Stimulated activated memory B cell treated with anti-CD40 and anti-IgM and Interleukin-4, amounts not matched to agents 10 μg/mL and 1 μg/mL and 100 μg/mL, for 72 hours (primary cell): ENCODE results near the gene ALDH1L2.

Experiments used
- ATAC-seq: fragments of 150-1000 bp; cut with Tn5 transposase; 2 replicates; pipeline ENCODE4 v1.10.0; 2021
- H3K27ac Mint-ChIP-seq: one replicate; pipeline ENCODE4 v1.8.0; 2022; ENCODE audit warnings: mild to moderate bottlenecking, mixed read lengths
- H3K27me3 Mint-ChIP-seq: one replicate; pipeline ENCODE4 v1.8.0; 2022; ENCODE audit warnings: mixed read lengths
- H3K36me3 Mint-ChIP-seq: one replicate; pipeline ENCODE4 v1.8.0; 2022; ENCODE audit warnings: mixed read lengths
- H3K4me1 Mint-ChIP-seq: one replicate; pipeline ENCODE4 v1.8.0; 2022; ENCODE audit warnings: mixed read lengths
- H3K4me3 Mint-ChIP-seq: one replicate; pipeline ENCODE4 v1.8.0; 2022; ENCODE audit warnings: mild to moderate bottlenecking, moderate library complexity, mixed read lengths
- H3K9me3 Mint-ChIP-seq: one replicate; pipeline ENCODE4 v1.8.0; 2022; ENCODE audit warnings: mixed read lengths

The ALDH1L2 gene

GRCh38 chr12:105067511-105068031, 16.7 kb downstream of the ALDH1L2 start:
- H3K4me1 Mint-ChIP-seq, result peaks cover 4% of the 10 kb centered on the region
- peaks cover 12% of the 10 kb centered on the region for H3K27me3 Mint-ChIP-seq
- no peak overlapping the region for H3K27ac Mint-ChIP-seq
- H3K9me3 Mint-ChIP-seq, result no peaks in the 10 kb centered on the region
- no peak overlapping the region for H3K4me3 Mint-ChIP-seq
- ATAC-seq, result no peak
- H3K36me3 Mint-ChIP-seq, result no peaks in the 10 kb centered on the region

GRCh38 chr12:105064564-105065178, 19.6 kb downstream of the ALDH1L2 start:
- no peak overlapping the region for H3K27ac Mint-ChIP-seq
- H3K27me3 Mint-ChIP-seq, result peaks cover 12% of the 10 kb centered on the region
- H3K4me1 Mint-ChIP-seq, result no peaks in the 10 kb centered on the region
- H3K9me3 Mint-ChIP-seq, result no peaks in the 10 kb centered on the region
- H3K4me3 Mint-ChIP-seq, result no peak overlapping the region
- ATAC-seq, result no peak
- no peaks in the 10 kb centered on the region for H3K36me3 Mint-ChIP-seq

- H3K4me3 Mint-ChIP-seq, result no peak overlapping the region
- H3K36me3 Mint-ChIP-seq, result peaks cover 5% of the 10 kb centered on the region
- no peak for ATAC-seq
- no peak overlapping the region for H3K27ac Mint-ChIP-seq
- H3K4me1 Mint-ChIP-seq, result no peaks in the 10 kb centered on the region
- peaks cover 2% of the 10 kb centered on the region for H3K27me3 Mint-ChIP-seq
- H3K9me3 Mint-ChIP-seq, result peaks cover 7% of the 10 kb centered on the region
Measured at GRCh38 chr12:105060715-105061378, 23.4 kb downstream of the ALDH1L2 start.

GRCh38 chr12:105057174-105057573, 27.1 kb downstream of the ALDH1L2 start:
- Mint-ChIP-seq H3K4me1 (peaks cover 8% of the 10 kb centered on the region), H3K27ac (no peak overlapping the region), H3K4me3 (no peak overlapping the region), H3K9me3 (peaks cover 15% of the 10 kb centered on the region), H3K36me3 (peaks cover 17% of the 10 kb centered on the region), H3K27me3 (no peaks in the 10 kb centered on the region)
- no peak for ATAC-seq

GRCh38 chr12:105053116-105053572, 31.1 kb downstream of the ALDH1L2 start:
- H3K4me1 Mint-ChIP-seq, result peaks cover 27% of the 10 kb centered on the region
- H3K27me3 Mint-ChIP-seq, result no peaks in the 10 kb centered on the region
- ATAC-seq, result peak; percentile 75
- H3K4me3 Mint-ChIP-seq, result no peak overlapping the region
- H3K9me3 Mint-ChIP-seq, result peaks cover 15% of the 10 kb centered on the region
- H3K36me3 Mint-ChIP-seq, result peaks cover 21% of the 10 kb centered on the region
- H3K27ac Mint-ChIP-seq, result no peak overlapping the region

GRCh38 chr12:105051981-105052380, 32.3 kb downstream of the ALDH1L2 start:
- Mint-ChIP-seq H3K9me3 (peaks cover 16% of the 10 kb centered on the region), H3K27ac (no peak overlapping the region), H3K4me3 (no peak overlapping the region), H3K4me1 (peaks cover 27% of the 10 kb centered on the region), H3K36me3 (peaks cover 21% of the 10 kb centered on the region), H3K27me3 (no peaks in the 10 kb centered on the region)
- ATAC-seq, result no peak

DNA sequence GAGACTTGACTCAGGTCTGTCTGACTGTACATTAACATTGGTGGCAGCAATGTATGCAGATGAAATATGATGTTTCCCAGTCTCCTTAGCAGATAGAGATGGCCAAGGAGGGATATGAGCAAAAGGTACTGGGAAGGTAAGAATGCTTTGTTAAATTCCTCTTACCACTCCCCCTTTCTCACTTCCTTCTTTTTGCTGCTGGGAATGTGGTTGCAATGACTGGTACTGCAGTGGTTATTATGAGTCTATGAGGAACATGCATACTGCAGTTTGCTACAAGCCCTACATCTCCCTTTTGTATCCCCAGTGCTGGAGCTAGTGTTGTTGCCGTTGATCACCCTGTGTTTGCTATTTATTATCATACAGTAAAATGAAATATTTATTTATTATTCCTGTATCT, 35.9 kb downstream of the ALDH1L2 start:
- Mint-ChIP-seq H3K36me3 (peaks cover 4% of the 10 kb centered on the region), H3K27ac (no peak overlapping the region), H3K4me3 (no peak overlapping the region), H3K9me3 (peaks cover 2% of the 10 kb centered on the region), H3K4me1 (peaks cover 27% of the 10 kb centered on the region), H3K27me3 (no peaks in the 10 kb centered on the region)
- ATAC-seq, result no peak

DNA sequence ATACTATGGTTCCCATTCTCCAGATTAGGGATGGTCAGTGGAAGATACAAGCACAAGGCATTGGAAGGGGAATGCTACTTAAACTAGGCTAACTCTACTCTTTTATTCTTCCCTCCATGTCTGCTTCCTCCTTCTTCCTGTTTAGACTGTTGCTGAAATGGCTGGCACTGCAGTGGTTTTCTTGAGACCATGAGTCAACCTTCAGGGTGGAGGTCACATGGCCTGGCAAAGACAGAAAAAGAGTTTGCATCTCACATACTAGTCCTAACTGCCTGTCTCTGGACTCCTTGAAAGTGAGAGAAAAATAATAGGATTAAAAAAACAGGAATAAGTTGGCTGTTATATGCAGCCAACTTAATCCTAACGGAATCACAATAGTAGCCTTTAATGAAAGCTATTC, 37.0 kb downstream of the ALDH1L2 start:
- peaks cover 2% of the 10 kb centered on the region for H3K9me3 Mint-ChIP-seq
- no peak overlapping the region for H3K4me3 Mint-ChIP-seq
- peaks cover 4% of the 10 kb centered on the region for H3K36me3 Mint-ChIP-seq
- H3K4me1 Mint-ChIP-seq, result peaks cover 19% of the 10 kb centered on the region
- no peak for ATAC-seq
- no peak overlapping the region for H3K27ac Mint-ChIP-seq
- no peaks in the 10 kb centered on the region for H3K27me3 Mint-ChIP-seq

DNA sequence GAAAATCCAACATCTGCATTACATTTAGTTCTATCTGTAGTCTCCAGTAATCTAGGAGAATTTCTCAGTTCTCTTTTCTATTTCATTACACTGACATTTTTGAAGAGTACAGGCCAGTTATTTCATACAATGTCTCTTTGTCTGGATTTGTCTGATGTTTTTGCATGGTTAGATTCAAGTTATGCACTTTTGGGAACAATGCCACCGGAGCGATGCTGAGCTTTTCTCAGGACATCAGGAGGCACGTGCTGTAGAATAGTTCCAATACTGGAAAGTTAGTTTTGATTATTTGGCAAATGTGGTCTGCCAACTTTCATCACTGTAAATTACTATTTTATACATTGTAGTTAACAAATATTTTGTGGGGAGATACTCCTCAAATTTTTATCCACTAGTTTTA, 43.1 kb downstream of the ALDH1L2 start:
- no peaks in the 10 kb centered on the region for H3K27me3 Mint-ChIP-seq
- H3K27ac Mint-ChIP-seq, result no peak overlapping the region
- H3K9me3 Mint-ChIP-seq, result no peaks in the 10 kb centered on the region
- peaks cover 6% of the 10 kb centered on the region for H3K4me1 Mint-ChIP-seq
- H3K36me3 Mint-ChIP-seq, result no peaks in the 10 kb centered on the region
- H3K4me3 Mint-ChIP-seq, result no peak overlapping the region
- no peak for ATAC-seq

GRCh38 chr12:105040476-105040875, 43.8 kb downstream of the ALDH1L2 start:
- Mint-ChIP-seq H3K4me1 (peaks cover 6% of the 10 kb centered on the region), H3K36me3 (no peaks in the 10 kb centered on the region), H3K4me3 (no peak overlapping the region), H3K9me3 (no peaks in the 10 kb centered on the region), H3K27me3 (no peaks in the 10 kb centered on the region), H3K27ac (no peak overlapping the region)
- ATAC-seq, result no peak

GRCh38 chr12:105036937-105037649, 47.2 kb downstream of the ALDH1L2 start:
- peaks cover 5% of the 10 kb centered on the region for H3K36me3 Mint-ChIP-seq
- no peak for ATAC-seq
- H3K4me1 Mint-ChIP-seq, result peaks cover 6% of the 10 kb centered on the region
- peak overlapping the region; percentile 31 for H3K27ac Mint-ChIP-seq
- no peaks in the 10 kb centered on the region for H3K27me3 Mint-ChIP-seq
- H3K9me3 Mint-ChIP-seq, result no peaks in the 10 kb centered on the region
- H3K4me3 Mint-ChIP-seq, result no peak overlapping the region

- no peaks in the 10 kb centered on the region for H3K27me3 Mint-ChIP-seq
- no peak for ATAC-seq
- H3K27ac Mint-ChIP-seq, result no peak overlapping the region
- H3K9me3 Mint-ChIP-seq, result no peaks in the 10 kb centered on the region
- H3K4me3 Mint-ChIP-seq, result no peak overlapping the region
- H3K36me3 Mint-ChIP-seq, result peaks cover 5% of the 10 kb centered on the region
- H3K4me1 Mint-ChIP-seq, result peaks cover 20% of the 10 kb centered on the region
Measured at GRCh38 chr12:105033851-105034250, 50.4 kb downstream of the ALDH1L2 start.

- ATAC-seq, result no peak
- H3K4me3 Mint-ChIP-seq, result no peak overlapping the region
- no peaks in the 10 kb centered on the region for H3K9me3 Mint-ChIP-seq
Measured at GRCh38 chr12:105032703-105033357, 51.4 kb downstream of the ALDH1L2 start.

DNA sequence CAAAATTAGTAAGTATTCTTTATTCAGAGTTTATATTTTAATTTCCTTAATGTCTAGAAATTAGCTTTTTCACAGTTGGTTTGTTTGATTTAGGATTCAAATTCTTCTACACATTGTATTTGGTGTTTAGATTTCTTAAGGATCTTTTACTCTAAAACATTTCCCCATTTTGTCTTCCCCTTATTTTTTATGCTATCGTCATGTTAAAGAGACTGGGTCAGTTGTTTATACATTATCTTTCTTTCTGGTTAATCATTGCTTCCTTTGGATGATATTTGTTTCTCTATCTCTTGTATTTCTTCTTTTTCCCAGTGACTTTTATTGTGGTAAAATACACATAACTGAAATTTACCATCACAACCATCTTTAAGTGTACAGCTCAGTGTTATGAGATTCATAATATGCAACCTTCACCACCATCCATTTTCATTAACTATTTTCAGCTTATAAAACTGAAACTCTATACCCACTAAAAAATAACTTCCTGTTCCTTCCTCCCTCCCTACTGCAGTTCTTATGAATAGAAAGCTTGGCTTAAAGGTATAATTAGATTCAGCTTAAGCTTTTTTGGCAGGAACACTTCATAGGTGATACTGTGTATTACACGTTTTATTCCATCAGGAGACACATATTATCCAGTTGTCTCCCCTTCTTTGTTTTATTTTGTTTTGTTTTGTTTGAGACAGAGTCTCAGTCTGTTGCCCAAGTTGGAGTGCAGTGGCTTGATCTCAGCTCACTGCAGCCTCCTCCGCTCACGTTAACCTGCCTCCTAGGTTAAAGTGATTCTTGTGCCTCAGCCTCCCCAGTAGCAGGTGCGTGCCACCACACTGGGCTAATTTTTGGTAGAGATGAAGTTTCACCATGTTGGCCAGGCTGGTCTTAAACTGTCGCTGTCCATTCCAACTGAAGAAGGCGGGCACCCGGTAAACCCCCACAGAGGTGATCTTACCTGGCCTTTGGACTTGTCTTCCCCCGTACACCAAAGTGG, 53.1 kb downstream of the ALDH1L2 start:
- Mint-ChIP-seq H3K27me3 (no peaks in the 10 kb centered on the region), H3K27ac (peak overlapping the region; percentile 58), H3K4me3 (peak overlapping the region; percentile 30), H3K36me3 (peaks cover 11% of the 10 kb centered on the region), H3K9me3 (no peaks in the 10 kb centered on the region), H3K4me1 (peaks cover 14% of the 10 kb centered on the region)
- ATAC-seq, result peak; percentile 61

More at GRCh38 chr12:105032703-105033357, 51.4 kb downstream of the ALDH1L2 start:
- Mint-ChIP-seq H3K36me3 (peaks cover 5% of the 10 kb centered on the region), H3K27me3 (no peaks in the 10 kb centered on the region), H3K4me1 (peaks cover 20% of the 10 kb centered on the region), H3K27ac (no peak overlapping the region)
